Activated CD4-positive, alpha-beta T cell treated with anti-CD3 and anti-CD28 coated beads, Interleukin-2, amount 10 ng/mL, durations not matched to agents 7 days and 5 days (primary cell): ENCODE results near the gene GPX4. TPM values are rescaled to one million over a fixed set of nuclear protein-coding genes. Genes with fewer than 3 reads are reported as not detected.
A peak's percentile ranks its signal among the peaks of the same experiment; 100 is the strongest.

Source experiments
- CTCF ChIA-PET: fragments of 350-600 bp; sonication (Branson Sonifier 250); formaldehyde crosslinking; loops from one replicate; lab custom pipeline; 2021; ENCODE audit warnings: antibody characterized with exemption; lab: Charles Lee
- POLR2A ChIA-PET: fragments of 350-600 bp; sonication (Branson Sonifier 250); formaldehyde crosslinking; loops from one replicate; lab custom pipeline; 2021; ENCODE audit warnings: antibody characterized with exemption; lab: Charles Lee
- DNase-seq: peaks from one replicate; pipeline ENCODE4 v3.0.0-alpha.2; 2020
- H3K27ac Mint-ChIP-seq: one replicate; pipeline ENCODE4 v1.8.0; 2021; ENCODE audit warnings: mild to moderate bottlenecking, moderate library complexity, mixed read lengths
- H3K27me3 Mint-ChIP-seq: one replicate; pipeline ENCODE4 v1.8.0; 2021; ENCODE audit warnings: mixed read lengths
- H3K36me3 Mint-ChIP-seq: one replicate; pipeline ENCODE4 v1.8.0; 2021; ENCODE audit warnings: low read depth, mixed read lengths
- H3K4me1 Mint-ChIP-seq: one replicate; pipeline ENCODE4 v1.8.0; 2021; ENCODE audit warnings: mixed read lengths
- H3K4me3 Mint-ChIP-seq: one replicate; pipeline ENCODE4 v1.8.0; 2021; ENCODE audit warnings: mild to moderate bottlenecking, moderate library complexity, mixed read lengths
- H3K9me3 Mint-ChIP-seq: one replicate; pipeline ENCODE4 v1.8.0; 2021; ENCODE audit warnings: mixed read lengths
- total RNA-seq, 2 experiments: library from RNA; stranded (reverse); gene quantifications; one replicate each; pipeline ENCODE4 v1.2.3, GENCODE V29; 2021

GPX4 gene, protein sequence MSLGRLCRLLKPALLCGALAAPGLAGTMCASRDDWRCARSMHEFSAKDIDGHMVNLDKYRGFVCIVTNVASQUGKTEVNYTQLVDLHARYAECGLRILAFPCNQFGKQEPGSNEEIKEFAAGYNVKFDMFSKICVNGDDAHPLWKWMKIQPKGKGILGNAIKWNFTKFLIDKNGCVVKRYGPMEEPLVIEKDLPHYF
- total RNA-seq: 100 to 1,000 TPM; 106 to 114 TPM

- Mint-ChIP-seq H3K27me3 (no peaks in the 10 kb centered on the region), H3K4me3 (peak within 1 kb of the TSS; percentile 72), H3K27ac (peak within 1 kb of the TSS; percentile 89), H3K4me1 (peaks cover 44% of the 10 kb centered on the region), H3K9me3 (peaks cover 7% of the 10 kb centered on the region), H3K36me3 (peaks cover 10% of the 10 kb centered on the region)
- DNase-seq: peak; percentile 99
- CTCF ChIA-PET: interaction anchor here (0.5 to 2.3 kb wide), 4 partner anchors 9 to 463 kb away, joined by 3 to 7 read pairs (median 3); no protein-coding TSS in a partner anchor
- POLR2A ChIA-PET: no interaction called here
These were observed at the start of gene GPX4 for GRCh38 chr19:1103708-1104310. TSS of gene GPX4 (plus strand) at chr19:1103994. CDS start at chr19:1104044, 50 bp downstream.

DNA sequence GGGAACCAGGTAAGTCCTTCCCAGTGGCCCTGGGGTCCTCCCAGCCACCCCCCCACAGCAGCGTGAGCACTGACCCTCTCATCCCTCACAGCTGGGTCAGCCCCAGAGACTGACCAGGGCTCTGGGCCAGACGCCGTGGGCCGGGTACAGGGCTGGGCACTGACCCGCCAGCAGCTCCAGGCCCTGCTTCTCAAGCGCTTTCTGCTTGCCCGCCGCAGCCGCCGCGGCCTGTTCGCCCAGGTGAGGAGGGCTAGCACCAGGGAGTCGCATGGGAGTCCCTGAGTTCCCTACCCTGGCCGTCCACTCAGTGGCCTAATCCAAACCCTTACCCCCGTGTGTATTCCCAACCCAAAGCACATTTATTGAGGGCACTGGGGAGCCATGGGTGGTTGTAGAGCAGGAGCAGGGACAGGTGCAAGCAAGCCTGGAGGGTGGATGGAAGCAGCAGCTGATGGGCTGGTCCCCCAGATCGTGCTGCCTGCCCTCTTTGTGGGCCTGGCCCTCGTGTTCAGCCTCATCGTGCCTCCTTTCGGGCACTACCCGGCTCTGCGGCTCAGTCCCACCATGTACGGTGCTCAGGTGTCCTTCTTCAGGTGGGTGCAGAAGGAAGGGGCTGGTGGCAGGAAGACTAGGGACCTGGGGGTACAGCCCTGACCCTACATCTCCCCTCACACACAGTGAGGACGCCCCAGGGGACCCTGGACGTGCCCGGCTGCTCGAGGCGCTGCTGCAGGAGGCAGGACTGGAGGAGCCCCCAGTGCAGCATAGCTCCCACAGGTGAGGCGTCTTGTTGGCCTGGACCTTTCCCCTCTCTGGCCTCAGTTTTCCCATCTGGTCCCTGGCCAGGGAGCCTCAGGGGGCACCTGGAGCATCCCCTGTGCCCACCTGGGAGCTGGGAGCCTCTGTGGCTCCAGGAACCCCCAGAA lies 49.4 kb upstream of the GPX4 start:
- Mint-ChIP-seq H3K4me1 (peaks cover 33% of the 10 kb centered on the region), H3K9me3 (peaks cover 3% of the 10 kb centered on the region), H3K4me3 (no peak overlapping the region), H3K27ac (no peak overlapping the region), H3K36me3 (peaks cover 43% of the 10 kb centered on the region), H3K27me3 (no peaks in the 10 kb centered on the region)
- no peak for DNase-seq
- ChIA-PET CTCF (interaction anchor here (1.7 kb wide), 1 partner anchor 11 kb away, joined by 8 read pairs; no protein-coding TSS in a partner anchor), POLR2A (no interaction called here)

GRCh38 chr19:1055028-1055425 lies 48.8 kb upstream of the GPX4 start:
- Mint-ChIP-seq H3K9me3 (peaks cover 3% of the 10 kb centered on the region), H3K36me3 (peaks cover 48% of the 10 kb centered on the region), H3K27ac (no peak overlapping the region), H3K4me1 (peaks cover 33% of the 10 kb centered on the region), H3K27me3 (no peaks in the 10 kb centered on the region), H3K4me3 (no peak overlapping the region)
- POLR2A ChIA-PET: no interaction called here
- CTCF ChIA-PET: interaction anchor here (1.7 kb wide), 1 partner anchor 10 kb away, joined by 8 read pairs; no protein-coding TSS in a partner anchor
- DNase-seq: no peak

DNA sequence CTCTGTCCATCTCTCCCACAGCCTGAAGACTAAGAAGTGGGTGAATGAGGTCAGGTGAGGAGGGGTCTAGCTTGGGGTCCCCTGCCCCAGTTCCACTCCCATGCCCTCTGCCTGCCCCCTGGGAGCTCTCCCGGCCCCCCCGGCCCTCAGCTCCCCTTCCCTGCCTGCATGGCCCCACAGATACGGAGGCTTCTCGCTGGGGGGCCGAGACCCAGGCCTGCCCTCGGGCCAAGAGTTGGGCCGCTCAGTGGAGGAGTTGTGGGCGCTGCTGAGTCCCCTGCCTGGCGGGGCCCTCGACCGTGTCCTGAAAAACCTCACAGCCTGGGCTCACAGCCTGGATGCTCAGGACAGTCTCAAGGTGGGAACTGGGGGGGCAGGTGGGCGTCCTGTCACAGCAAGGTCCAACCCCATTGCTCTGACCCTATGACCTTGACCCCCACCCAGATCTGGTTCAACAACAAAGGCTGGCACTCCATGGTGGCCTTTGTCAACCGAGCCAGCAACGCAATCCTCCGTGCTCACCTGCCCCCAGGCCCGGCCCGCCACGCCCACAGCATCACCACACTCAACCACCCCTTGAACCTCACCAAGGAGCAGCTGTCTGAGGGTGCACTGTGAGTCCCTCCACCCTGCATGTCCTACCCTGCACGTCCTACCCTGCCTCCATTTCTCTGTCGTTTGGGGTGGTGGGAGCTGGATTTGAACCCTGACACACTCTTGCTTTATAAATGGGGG lies 47.7 kb upstream of the GPX4 start:
- peaks cover 3% of the 10 kb centered on the region for H3K9me3 Mint-ChIP-seq
- no peaks in the 10 kb centered on the region for H3K27me3 Mint-ChIP-seq
- H3K36me3 Mint-ChIP-seq: peaks cover 48% of the 10 kb centered on the region
- H3K4me1 Mint-ChIP-seq: peaks cover 33% of the 10 kb centered on the region
- ChIA-PET CTCF (interaction anchor here (0.6 to 2.0 kb wide), 4 partner anchors 9 to 31 kb away, joined by 3 to 11 read pairs (median 3); no protein-coding TSS in a partner anchor), POLR2A (no interaction called here)
- no peak for DNase-seq
- no peak overlapping the region for H3K4me3 Mint-ChIP-seq
- H3K27ac Mint-ChIP-seq: no peak overlapping the region

DNA sequence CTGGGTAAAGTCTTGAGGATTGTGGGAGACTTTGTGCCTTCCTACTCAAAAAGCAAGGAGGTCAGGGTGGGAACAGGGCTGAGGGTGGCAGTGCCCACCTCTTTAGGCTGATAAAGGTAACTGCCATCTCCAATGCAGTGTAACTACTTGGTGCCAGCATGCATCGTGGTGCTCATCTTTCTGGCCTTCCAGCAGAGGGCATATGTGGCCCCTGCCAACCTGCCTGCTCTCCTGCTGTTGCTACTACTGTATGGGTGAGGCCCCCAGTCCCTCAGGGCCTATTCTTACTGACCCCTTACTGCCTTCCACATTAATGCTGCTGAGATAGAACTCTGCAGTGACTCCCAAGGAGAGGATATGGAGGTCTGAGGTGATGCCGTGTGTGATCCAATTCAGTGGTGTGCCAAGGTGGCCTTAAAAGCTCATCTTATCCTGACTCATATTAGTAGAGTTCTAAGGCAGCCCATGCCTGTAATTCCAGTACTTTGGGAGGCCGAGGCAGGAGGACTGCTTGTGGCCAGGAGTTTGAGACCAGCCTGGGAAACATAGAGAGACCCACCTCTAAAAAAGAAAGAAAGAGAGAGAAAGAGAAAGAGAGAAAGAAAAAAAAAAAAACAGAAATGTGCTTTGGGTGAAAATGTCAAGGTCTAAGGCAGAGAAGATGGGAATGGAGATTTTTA lies 46.5 kb upstream of the GPX4 start:
- POLR2A ChIA-PET: no interaction called here
- Mint-ChIP-seq H3K27me3 (no peaks in the 10 kb centered on the region), H3K27ac (peak overlapping the region; percentile 42), H3K9me3 (peaks cover 3% of the 10 kb centered on the region), H3K4me3 (no peak overlapping the region), H3K36me3 (peaks cover 48% of the 10 kb centered on the region), H3K4me1 (peaks cover 30% of the 10 kb centered on the region)
- peak; percentile 39 for DNase-seq
- CTCF ChIA-PET: interaction anchor here (2.0 kb wide), 1 partner anchor 8 kb away, joined by 11 read pairs; no protein-coding TSS in a partner anchor

DNA sequence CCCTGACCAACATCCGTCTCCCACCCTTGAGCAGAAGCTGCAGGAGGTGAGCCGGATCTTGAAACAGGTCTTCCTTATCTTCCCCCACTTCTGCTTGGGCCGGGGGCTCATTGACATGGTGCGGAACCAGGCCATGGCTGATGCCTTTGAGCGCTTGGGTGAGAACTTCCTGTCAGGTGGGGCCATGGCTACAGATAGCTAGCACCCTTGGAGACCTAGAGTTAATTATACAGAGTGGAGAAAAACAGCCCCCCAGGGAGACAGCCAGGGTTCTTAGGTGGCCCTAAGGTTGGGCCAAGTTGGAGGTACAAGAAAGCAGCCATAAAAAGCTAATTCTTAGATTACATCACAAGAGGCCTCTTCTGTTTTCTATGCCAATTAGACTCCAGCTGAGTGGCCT lies 45.7 kb upstream of the GPX4 start:
- Mint-ChIP-seq H3K27me3 (no peaks in the 10 kb centered on the region), H3K4me3 (no peak overlapping the region), H3K9me3 (peaks cover 3% of the 10 kb centered on the region), H3K36me3 (peaks cover 51% of the 10 kb centered on the region), H3K27ac (no peak overlapping the region), H3K4me1 (peaks cover 28% of the 10 kb centered on the region)
- DNase-seq: no peak
- CTCF ChIA-PET: no interaction called here
- POLR2A ChIA-PET: no interaction called here

DNA sequence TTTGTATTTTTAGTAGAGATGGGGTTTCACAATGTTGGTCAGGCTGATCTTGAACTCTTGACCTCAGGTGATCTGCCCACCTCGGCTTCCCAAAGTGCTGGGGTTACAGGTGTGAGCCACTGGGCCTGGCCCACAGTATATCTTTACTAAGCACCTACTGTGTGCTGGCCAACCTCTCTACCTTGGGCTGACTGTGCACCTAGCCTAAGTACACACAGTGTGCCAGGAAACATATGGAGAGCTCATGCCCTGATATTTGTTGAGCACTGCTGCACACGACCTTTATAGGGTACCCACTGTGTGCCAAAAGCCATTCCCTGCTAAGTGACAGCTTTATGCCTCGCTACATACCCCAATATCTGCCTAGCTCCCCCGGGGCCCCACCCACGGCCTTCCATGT lies 43.1 kb upstream of the GPX4 start:
- Mint-ChIP-seq H3K4me1 (peaks cover 45% of the 10 kb centered on the region), H3K4me3 (no peak overlapping the region), H3K9me3 (peaks cover 3% of the 10 kb centered on the region), H3K36me3 (peaks cover 46% of the 10 kb centered on the region), H3K27me3 (no peaks in the 10 kb centered on the region), H3K27ac (no peak overlapping the region)
- ChIA-PET POLR2A (no interaction called here), CTCF (interaction anchor here (0.6 to 1.6 kb wide), 4 partner anchors 10 to 37 kb away, joined by 3 to 7 read pairs (median 4); no protein-coding TSS in a partner anchor)
- DNase-seq: no peak

GRCh38 chr19:1061987-1062386 lies 41.8 kb upstream of the GPX4 start:
- ChIA-PET CTCF (interaction anchor here (0.6 kb wide), 2 partner anchors 18 to 132 kb away, joined by 3 to 4 read pairs; no protein-coding TSS in a partner anchor), POLR2A (no interaction called here)
- peaks cover 35% of the 10 kb centered on the region for H3K36me3 Mint-ChIP-seq
- no peaks in the 10 kb centered on the region for H3K27me3 Mint-ChIP-seq
- H3K27ac Mint-ChIP-seq: no peak overlapping the region
- no peak overlapping the region for H3K4me3 Mint-ChIP-seq
- DNase-seq: no peak
- peaks cover 47% of the 10 kb centered on the region for H3K4me1 Mint-ChIP-seq
- H3K9me3 Mint-ChIP-seq: peaks cover 3% of the 10 kb centered on the region

GRCh38 chr19:1062387-1063029 lies 41.3 kb upstream of the GPX4 start:
- POLR2A ChIA-PET: no interaction called here
- CTCF ChIA-PET: interaction anchor here (0.6 kb wide), 2 partner anchors 17 to 131 kb away, joined by 3 to 4 read pairs; no protein-coding TSS in a partner anchor
- Mint-ChIP-seq H3K9me3 (peaks cover under 1% of the 10 kb centered on the region), H3K36me3 (peaks cover 29% of the 10 kb centered on the region), H3K27me3 (no peaks in the 10 kb centered on the region), H3K4me1 (peaks cover 42% of the 10 kb centered on the region), H3K27ac (no peak overlapping the region), H3K4me3 (no peak overlapping the region)
- no peak for DNase-seq

- Mint-ChIP-seq H3K36me3 (peaks cover 24% of the 10 kb centered on the region), H3K4me1 (peaks cover 36% of the 10 kb centered on the region), H3K27ac (peak overlapping the region; percentile 74), H3K27me3 (no peaks in the 10 kb centered on the region), H3K9me3 (no peaks in the 10 kb centered on the region), H3K4me3 (no peak overlapping the region)
- peak; percentile 65 for DNase-seq
- ChIA-PET CTCF (interaction anchor here (1.3 to 1.5 kb wide), 2 partner anchors 21 to 181 kb away, joined by 3 to 4 read pairs; no protein-coding TSS in a partner anchor), POLR2A (no interaction called here)
These were observed 40.5 kb upstream of the GPX4 start for GRCh38 chr19:1063030-1063908.
